ENCODE measurements around the gene FAM120A.

FAM120A gene

GRCh38 chr9:93493949-93494348, 42.5 kb downstream of the FAM120A start:
- Histone ChIP-seq H3K9me3 (ENCODE audit: control insufficient read depth, low read length) (no peaks in the 10 kb centered on the region), H2BK5ac (ENCODE audit: low read depth, low read length, poor library complexity, severe bottlenecking) (no peak overlapping the region), H3K23ac (ENCODE audit: low read length in 2 of 2) (no peak overlapping the region), H3K27ac (ENCODE audit: low read length, poor library complexity, severe bottlenecking) (no peak overlapping the region), H2AK5ac (ENCODE audit: low read length, severe bottlenecking) (no peak overlapping the region), H3K4ac (ENCODE audit: low read depth in 1 of 2, low read length in 2 of 2) (no peak overlapping the region), H2BK12ac (ENCODE audit: low read length in 2 of 2) (no peak overlapping the region), H2BK15ac (ENCODE audit: low read depth, poor library complexity, severe bottlenecking) (no peak overlapping the region), H4K91ac (ENCODE audit: low read length) (no peak overlapping the region), H2AFZ (ENCODE audit: low read depth, low read length) (no peak overlapping the region), H4K8ac (ENCODE audit: low read length) (no peak overlapping the region), H3K14ac (ENCODE audit: low read length in 2 of 2) (no peak overlapping the region), H3K18ac (ENCODE audit: low read depth in 1 of 2, low read length in 2 of 2) (no peak overlapping the region), H3K79me1 (replicated peaks; ENCODE audit: low read length, poor library complexity, severe bottlenecking) (peaks cover 50% of the 10 kb centered on the region), H3K27me3 (ENCODE audit: control insufficient read depth in 1 of 2, insufficient read depth in 1 of 2, low read length in 2 of 2) (no peaks in the 10 kb centered on the region), H3K4me2 (ENCODE audit: low read length, poor library complexity, severe bottlenecking) (no peak overlapping the region), H3K36me3 (ENCODE audit: control insufficient read depth in 1 of 2, insufficient read depth in 2 of 2, low read depth in 1 of 2, low read length in 2 of 2) (peaks cover 39 to 66% of the 10 kb centered on the region in 2 experiments), H3K4me3 (ENCODE audit: insufficient read depth in 1 of 2, low read depth in 1 of 2, low read length in 2 of 2) (no peak overlapping the region), H3K9ac (ENCODE audit: low read length) (no peak overlapping the region), H2BK120ac (ENCODE audit: low read depth, low read length) (no peak overlapping the region), H3K4me1 (ENCODE audit: control insufficient read depth, insufficient read depth, low read depth, low read length) (no peaks in the 10 kb centered on the region)
- DNase-seq = no peak
- 90% methylated on average over 12 of the region's 12 CpGs for WGBS

- H3K4me3 ChIP-seq (ENCODE audit: insufficient read depth in 1 of 2, low read depth in 1 of 2, low read length in 2 of 2) = no peak overlapping the region
- WGBS = 58% methylated on average over 3 of the region's 3 CpGs
- no peak overlapping the region for H2BK15ac ChIP-seq (ENCODE audit: low read depth, poor library complexity, severe bottlenecking)
These were observed 44.8 kb downstream of the FAM120A start for GRCh38 chr9:93496285-93496684.

GRCh38 chr9:93500571-93501298, 49.2 kb downstream of the FAM120A start:
- Histone ChIP-seq H3K4me1 (ENCODE audit: control insufficient read depth, insufficient read depth, low read depth, low read length) (peaks cover 4% of the 10 kb centered on the region), H2AK5ac (ENCODE audit: low read length, severe bottlenecking) (no peak overlapping the region), H3K4me2 (ENCODE audit: low read length, poor library complexity, severe bottlenecking) (no peak overlapping the region), H2BK15ac (ENCODE audit: low read depth, poor library complexity, severe bottlenecking) (no peak overlapping the region), H2BK12ac (ENCODE audit: low read length in 2 of 2) (peak overlapping the region in 1 of 2 experiments; percentile 6), H2BK5ac (ENCODE audit: low read depth, low read length, poor library complexity, severe bottlenecking) (no peak overlapping the region), H2AFZ (ENCODE audit: low read depth, low read length) (no peak overlapping the region), H3K23ac (ENCODE audit: low read length in 2 of 2) (no peak overlapping the region), H3K36me3 (ENCODE audit: control insufficient read depth in 1 of 2, insufficient read depth in 2 of 2, low read depth in 1 of 2, low read length in 2 of 2) (peaks cover 27 to 63% of the 10 kb centered on the region in 2 experiments), H3K4me3 (ENCODE audit: insufficient read depth in 1 of 2, low read depth in 1 of 2, low read length in 2 of 2) (peak overlapping the region in 1 of 2 experiments; percentile 77), H3K27ac (ENCODE audit: low read length, poor library complexity, severe bottlenecking) (no peak overlapping the region), H3K9me3 (ENCODE audit: control insufficient read depth, low read length) (no peaks in the 10 kb centered on the region), H4K8ac (ENCODE audit: low read length) (no peak overlapping the region), H3K9ac (ENCODE audit: low read length) (peak overlapping the region; percentile 82), H3K4ac (ENCODE audit: low read depth in 1 of 2, low read length in 2 of 2) (peak overlapping the region in 1 of 2 experiments; percentile 35), H4K91ac (ENCODE audit: low read length) (no peak overlapping the region), H3K18ac (ENCODE audit: low read depth in 1 of 2, low read length in 2 of 2) (no peak overlapping the region), H2BK120ac (ENCODE audit: low read depth, low read length) (no peak overlapping the region), H3K79me1 (replicated peaks; ENCODE audit: low read length, poor library complexity, severe bottlenecking) (peaks cover 33% of the 10 kb centered on the region), H3K14ac (ENCODE audit: low read length in 2 of 2) (no peak overlapping the region), H3K27me3 (ENCODE audit: control insufficient read depth in 1 of 2, insufficient read depth in 1 of 2, low read length in 2 of 2) (no peaks in the 10 kb centered on the region)
- no peak for DNase-seq
- 93% methylated on average over 3 of the region's 4 CpGs for WGBS

More at GRCh38 chr9:93496285-93496684, 44.8 kb downstream of the FAM120A start:
- Histone ChIP-seq H4K91ac (ENCODE audit: low read length) (no peak overlapping the region), H3K9me3 (ENCODE audit: control insufficient read depth, low read length) (no peaks in the 10 kb centered on the region), H3K9ac (ENCODE audit: low read length) (no peak overlapping the region), H2BK12ac (ENCODE audit: low read length in 2 of 2) (no peak overlapping the region), H4K8ac (ENCODE audit: low read length) (no peak overlapping the region), H2AFZ (ENCODE audit: low read depth, low read length) (no peak overlapping the region), H2BK120ac (ENCODE audit: low read depth, low read length) (no peak overlapping the region), H3K18ac (ENCODE audit: low read depth in 1 of 2, low read length in 2 of 2) (no peak overlapping the region), H3K27me3 (ENCODE audit: control insufficient read depth in 1 of 2, insufficient read depth in 1 of 2, low read length in 2 of 2) (no peaks in the 10 kb centered on the region), H3K79me1 (replicated peaks; ENCODE audit: low read length, poor library complexity, severe bottlenecking) (peaks cover 47% of the 10 kb centered on the region), H2BK5ac (ENCODE audit: low read depth, low read length, poor library complexity, severe bottlenecking) (no peak overlapping the region), H3K27ac (ENCODE audit: low read length, poor library complexity, severe bottlenecking) (no peak overlapping the region), H3K36me3 (ENCODE audit: control insufficient read depth in 1 of 2, insufficient read depth in 2 of 2, low read depth in 1 of 2, low read length in 2 of 2) (peaks cover 43 to 63% of the 10 kb centered on the region in 2 experiments), H3K14ac (ENCODE audit: low read length in 2 of 2) (no peak overlapping the region), H3K4me1 (ENCODE audit: control insufficient read depth, insufficient read depth, low read depth, low read length) (peaks cover 4% of the 10 kb centered on the region), H3K23ac (ENCODE audit: low read length in 2 of 2) (no peak overlapping the region), H3K4ac (ENCODE audit: low read depth in 1 of 2, low read length in 2 of 2) (no peak overlapping the region), H3K4me2 (ENCODE audit: low read length, poor library complexity, severe bottlenecking) (no peak overlapping the region), H2AK5ac (ENCODE audit: low read length, severe bottlenecking) (no peak overlapping the region)
- DNase-seq = no peak

- peaks cover 4% of the 10 kb centered on the region for H3K4me1 ChIP-seq (ENCODE audit: control insufficient read depth, insufficient read depth, low read depth, low read length)
- no peak overlapping the region for H2BK15ac ChIP-seq (ENCODE audit: low read depth, poor library complexity, severe bottlenecking)
- no peak overlapping the region for H3K23ac ChIP-seq (ENCODE audit: low read length in 2 of 2)
- no peak overlapping the region for H4K8ac ChIP-seq (ENCODE audit: low read length)
- H3K4me3 ChIP-seq (ENCODE audit: insufficient read depth in 1 of 2, low read depth in 1 of 2, low read length in 2 of 2) = peak overlapping the region in 1 of 2 experiments; percentile 77
- no peak overlapping the region for H3K14ac ChIP-seq (ENCODE audit: low read length in 2 of 2)
- no peak overlapping the region for H3K4ac ChIP-seq (ENCODE audit: low read depth in 1 of 2, low read length in 2 of 2)
- H3K36me3 ChIP-seq (ENCODE audit: control insufficient read depth in 1 of 2, insufficient read depth in 2 of 2, low read depth in 1 of 2, low read length in 2 of 2) = peaks cover 25 to 57% of the 10 kb centered on the region in 2 experiments
- H4K91ac ChIP-seq (ENCODE audit: low read length) = peak overlapping the region; percentile 10
- H2AFZ ChIP-seq (ENCODE audit: low read depth, low read length) = no peak overlapping the region
- peak; percentile 57 for DNase-seq
- 84% methylated on average over 4 of the region's 4 CpGs for WGBS
- peak overlapping the region; percentile 52 for H3K27ac ChIP-seq (ENCODE audit: low read length, poor library complexity, severe bottlenecking)
- peaks cover 34% of the 10 kb centered on the region for H3K79me1 ChIP-seq (replicated peaks; ENCODE audit: low read length, poor library complexity, severe bottlenecking)
- H3K18ac ChIP-seq (ENCODE audit: low read depth in 1 of 2, low read length in 2 of 2) = peak overlapping the region; percentile 16 to 35
- no peaks in the 10 kb centered on the region for H3K27me3 ChIP-seq (ENCODE audit: control insufficient read depth in 1 of 2, insufficient read depth in 1 of 2, low read length in 2 of 2)
- H3K9me3 ChIP-seq (ENCODE audit: control insufficient read depth, low read length) = no peaks in the 10 kb centered on the region
- peak overlapping the region; percentile 82 for H3K9ac ChIP-seq (ENCODE audit: low read length)
- H2BK12ac ChIP-seq (ENCODE audit: low read length in 2 of 2) = no peak overlapping the region
- H2AK5ac ChIP-seq (ENCODE audit: low read length, severe bottlenecking) = no peak overlapping the region
- H3K4me2 ChIP-seq (ENCODE audit: low read length, poor library complexity, severe bottlenecking) = peak overlapping the region; percentile 64
- no peak overlapping the region for H2BK5ac ChIP-seq (ENCODE audit: low read depth, low read length, poor library complexity, severe bottlenecking)
- H2BK120ac ChIP-seq (ENCODE audit: low read depth, low read length) = no peak overlapping the region
These were observed 49.9 kb downstream of the FAM120A start for GRCh38 chr9:93501406-93501805.
